MCF 10A (cell line): ENCODE data around the gene SDK1. TPM values are rescaled to one million over a fixed set of nuclear protein-coding genes. Genes with fewer than 3 reads are reported as not detected.

Experiments used
- BruUV-seq: library from RNA; stranded (reverse); fragments of 400-500 nt; replicated peaks from 2 replicates; lab custom pipeline; 2021; lab: Mats Ljungman, UMichigan
- CTCF ChIA-PET: fragments of 300-600 bp; sonication (Branson Sonifier 250); formaldehyde crosslinking; extraction: SDS; loops from one replicate; lab custom pipeline; 2021; ENCODE audit warnings: antibody characterized with exemption, inconsistent platforms; lab: Yijun Ruan, JAX
- POLR2A ChIA-PET: fragments of 300-600, 350-650 bp; sonication (Branson Sonifier 250); formaldehyde crosslinking; extraction: SDS; loops from one replicate; lab custom pipeline; 2020; ENCODE audit warnings: antibody characterized with exemption, inconsistent platforms; lab: Yijun Ruan, JAX
- DNase-seq: peaks from one replicate; pipeline ENCODE4 v3.0.0-alpha.2; 2018; ENCODE audit not compliant: unreplicated experiment
- H3K27ac Mint-ChIP-seq: one replicate; pipeline ENCODE4 v1.8.0; 2022; ENCODE audit warnings: mild to moderate bottlenecking, low read depth, mixed read lengths; ENCODE audit not compliant: unreplicated experiment
- H3K27me3 Mint-ChIP-seq: one replicate; pipeline ENCODE4 v1.8.0; 2022; ENCODE audit warnings: mixed read lengths; ENCODE audit not compliant: insufficient read depth, unreplicated experiment
- H3K36me3 Mint-ChIP-seq: one replicate; pipeline ENCODE4 v1.8.0; 2022; ENCODE audit warnings: mild to moderate bottlenecking, moderate library complexity, mixed read lengths; ENCODE audit not compliant: insufficient read depth, unreplicated experiment
- H3K4me1 Mint-ChIP-seq: one replicate; pipeline ENCODE4 v1.8.0; 2022; ENCODE audit warnings: mixed read lengths; ENCODE audit not compliant: insufficient read depth, unreplicated experiment
- H3K4me3 Mint-ChIP-seq: one replicate; pipeline ENCODE4 v1.8.0; 2022; ENCODE audit warnings: mild to moderate bottlenecking, moderate library complexity, mixed read lengths; ENCODE audit not compliant: unreplicated experiment
- H3K9me3 Mint-ChIP-seq: one replicate; pipeline ENCODE4 v1.8.0; 2022; ENCODE audit warnings: mixed read lengths; ENCODE audit not compliant: unreplicated experiment
- CTCF ChIP-seq: fragments of 200-600 bp; IDR thresholded peaks from one replicate; pipeline ENCODE4 v1.8.0; 2022; ENCODE audit warnings: antibody characterized with exemption, mild to moderate bottlenecking; ENCODE audit not compliant: unreplicated experiment
- intact Hi-C: fragments of 100-400 bp; cut with micrococcal nuclease; formaldehyde crosslinking; loops from 2 replicates; pipeline ENCODE4 v1.14.1; 2022
- total RNA-seq: library from RNA; stranded (reverse); gene quantifications from 2 replicates; pipeline ENCODE4 v1.2.3, GENCODE V29; 2022

SDK1 gene
- total RNA-seq, 1 experiment from 2014 or later, result 3.3 TPM

- H3K9me3 Mint-ChIP-seq, result no peaks in the 10 kb centered on the region
- no peak for TF ChIP-seq CTCF
- CTCF ChIA-PET, result interaction anchor here (0.5 to 1.7 kb wide), 3 partner anchors 16 to 398 kb away, joined by 3 to 4 read pairs (median 3); no protein-coding TSS in a partner anchor
- peaks cover 18% of the 10 kb centered on the region for H3K4me1 Mint-ChIP-seq
- POLR2A ChIA-PET, result interaction anchor here (0.7 to 1.8 kb wide), 5 partner anchors 9 to 264 kb away, joined by 3 to 8 read pairs (median 3); no protein-coding TSS in a partner anchor
- TSS peak; percentile 76 for BruUV-seq
- intact Hi-C loops, result no loop called here
- peaks cover 13% of the 10 kb centered on the region for H3K27me3 Mint-ChIP-seq
- H3K36me3 Mint-ChIP-seq, result no peaks in the 10 kb centered on the region
- DNase-seq, result peak; percentile 84
- H3K27ac Mint-ChIP-seq, result peak overlapping the region; percentile 21
- peak overlapping the region; percentile 20 for H3K4me3 Mint-ChIP-seq
Measured at GRCh38 chr7:3267966-3268690, 32.9 kb upstream of the SDK1 start.

- no TSS peak for BruUV-seq
- H3K36me3 Mint-ChIP-seq, result no peaks in the 10 kb centered on the region
- H3K27me3 Mint-ChIP-seq, result no peaks in the 10 kb centered on the region
- H3K4me1 Mint-ChIP-seq, result peaks cover 23% of the 10 kb centered on the region
- ChIA-PET POLR2A (no interaction called here), CTCF (interaction anchor here (0.9 kb wide), 1 partner anchor 687 kb away, joined by 6 read pairs; no protein-coding TSS in a partner anchor)
- intact Hi-C loops, result no loop called here
- no peak for DNase-seq
- TF ChIP-seq CTCF, result no peak
- no peak overlapping the region for H3K27ac Mint-ChIP-seq
- no peaks in the 10 kb centered on the region for H3K9me3 Mint-ChIP-seq
- no peak overlapping the region for H3K4me3 Mint-ChIP-seq
Measured at GRCh38 chr7:3270362-3270761, 30.7 kb upstream of the SDK1 start.

- no TSS peak for BruUV-seq
- no peak for DNase-seq
- POLR2A ChIA-PET, result no interaction called here
- TF ChIP-seq CTCF, result no peak
- Mint-ChIP-seq H3K9me3 (no peaks in the 10 kb centered on the region), H3K27ac (no peak overlapping the region), H3K4me3 (no peak overlapping the region), H3K36me3 (no peaks in the 10 kb centered on the region), H3K4me1 (peaks cover 23% of the 10 kb centered on the region), H3K27me3 (no peaks in the 10 kb centered on the region)
- CTCF ChIA-PET, result interaction anchor here (0.9 kb wide), 1 partner anchor 686 kb away, joined by 6 read pairs; no protein-coding TSS in a partner anchor
- intact Hi-C loops, result no loop called here
Measured at GRCh38 chr7:3271298-3271697, 29.8 kb upstream of the SDK1 start.

- H3K4me1 Mint-ChIP-seq, result peaks cover 20% of the 10 kb centered on the region
- intact Hi-C loops, result no loop called here
- no peaks in the 10 kb centered on the region for H3K27me3 Mint-ChIP-seq
- peak; percentile 87 for DNase-seq
- TF ChIP-seq CTCF, result no peak
- ChIA-PET POLR2A (interaction anchor here (1.0 to 1.3 kb wide), 3 partner anchors 11 to 15 kb away, joined by 3 to 6 read pairs (median 3); no protein-coding TSS in a partner anchor), CTCF (no interaction called here)
- no peak overlapping the region for H3K4me3 Mint-ChIP-seq
- no peak overlapping the region for H3K27ac Mint-ChIP-seq
- H3K36me3 Mint-ChIP-seq, result no peaks in the 10 kb centered on the region
- no peaks in the 10 kb centered on the region for H3K9me3 Mint-ChIP-seq
- no TSS peak for BruUV-seq
Measured at GRCh38 chr7:3272691-3273141, 28.3 kb upstream of the SDK1 start.
